Ureter (tissue), 1 donor: ENCODE data around the gene TEX14. TPM values are rescaled to one million over a fixed set of nuclear protein-coding genes. Genes with fewer than 3 reads are reported as not detected.
A peak's percentile ranks its signal among the peaks of the same experiment; 100 is the strongest.
"Not testable (repeated sequence)": the region's sequence is repeated elsewhere in the genome, so short reads cannot be mapped to it uniquely, and the experiment has no call there.

ENCODE experiments used
- DNase-seq: peaks from one replicate; pipeline ENCODE4 v3.0.0-alpha.2; 2020; ENCODE audit warnings: low spot score
- total RNA-seq: library from RNA; stranded (reverse); gene quantifications from one replicate; pipeline ENCODE4 v1.2.4, GENCODE V29; 2023
- donor health status: DM: yes; HTN: yes; CAD: no.

Gene TEX14
- total RNA-seq, 1 donor from 2014 or later, result 0.55 TPM

DNA sequence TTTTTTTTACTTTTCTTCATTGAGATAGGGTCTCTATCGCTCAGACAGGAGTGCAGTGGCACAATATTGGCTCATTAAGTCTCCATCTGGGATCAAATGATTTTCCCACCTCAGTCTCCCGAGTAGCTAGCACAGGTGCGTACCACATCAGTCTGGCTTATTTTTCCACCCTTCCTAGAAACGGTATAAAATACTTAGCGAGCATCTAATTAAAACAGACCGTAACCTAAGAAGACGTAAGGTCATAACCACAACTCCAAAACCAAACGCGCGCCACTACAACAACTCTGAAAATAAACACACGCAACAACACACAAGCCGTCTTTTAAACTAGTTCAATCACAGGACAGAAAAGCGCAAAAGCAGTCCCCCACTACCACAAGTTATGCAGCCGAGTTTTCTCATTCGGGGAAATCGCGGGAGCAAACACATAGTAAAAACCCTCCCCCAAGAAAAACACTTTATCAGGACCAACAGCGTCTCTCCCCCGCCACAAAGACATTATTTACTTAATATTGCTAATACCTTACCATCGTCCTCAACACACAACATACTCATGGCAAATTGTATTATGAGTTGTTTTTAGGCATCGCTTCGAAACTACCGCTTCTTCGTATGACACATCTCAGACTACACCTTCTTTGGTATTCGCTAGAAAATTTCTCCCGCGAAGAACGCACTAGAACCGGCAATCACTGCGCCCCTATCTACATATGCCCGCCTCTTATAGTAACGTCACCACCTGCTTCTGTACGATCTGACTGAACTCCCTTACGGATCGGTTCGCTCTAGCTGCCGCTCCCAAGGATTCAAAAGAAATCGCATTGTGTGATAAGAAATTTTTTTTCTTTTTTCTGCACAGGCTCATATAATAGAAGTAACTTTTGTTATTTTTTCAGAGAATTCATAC is 32.8 kb downstream of the TEX14 start:
- peak; percentile 79 for DNase-seq

DNA sequence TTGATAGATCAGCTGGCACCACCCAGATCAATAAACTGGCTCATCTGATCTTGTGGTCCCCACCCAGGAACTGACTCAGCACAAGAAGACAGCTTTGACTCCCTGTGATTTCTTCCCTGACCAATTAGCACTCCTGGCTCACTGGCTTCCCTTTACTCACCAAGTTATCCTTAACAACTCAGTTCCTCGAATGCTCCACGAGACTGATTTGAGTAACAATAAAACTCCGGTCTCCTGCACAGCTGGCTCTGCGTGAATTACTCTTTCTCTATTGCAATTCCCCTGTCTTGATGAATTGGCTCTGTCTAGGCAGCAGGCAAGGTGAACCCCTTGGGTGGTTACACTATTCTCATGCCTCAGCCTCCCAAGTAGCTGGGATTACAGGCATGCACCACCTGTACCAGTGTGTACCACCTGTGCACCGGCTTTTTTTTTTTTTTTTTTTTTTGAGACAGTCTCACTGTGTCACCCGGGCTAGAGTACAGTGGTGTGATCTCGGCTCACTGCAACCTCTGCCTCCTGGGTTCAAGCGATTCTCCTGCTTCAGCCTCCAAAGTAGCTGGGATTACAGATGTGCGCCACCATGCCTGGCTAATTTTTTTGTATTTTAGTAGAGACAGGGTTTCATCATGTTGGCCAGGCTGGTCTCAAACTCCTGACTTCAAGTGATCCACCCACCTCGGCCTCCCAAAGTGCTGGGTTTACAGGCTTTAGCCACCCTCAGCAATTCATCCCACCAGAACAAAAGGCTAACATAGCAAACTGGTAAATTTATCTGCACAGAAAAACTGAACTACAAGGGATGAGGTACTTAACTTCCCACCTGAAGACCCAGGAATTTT is 33.7 kb downstream of the TEX14 start:
- DNase-seq, result not testable (repeated sequence)

GRCh38 chr17:58648236-58648635 is 43.6 kb downstream of the TEX14 start:
- DNase-seq, result no peak

DNA sequence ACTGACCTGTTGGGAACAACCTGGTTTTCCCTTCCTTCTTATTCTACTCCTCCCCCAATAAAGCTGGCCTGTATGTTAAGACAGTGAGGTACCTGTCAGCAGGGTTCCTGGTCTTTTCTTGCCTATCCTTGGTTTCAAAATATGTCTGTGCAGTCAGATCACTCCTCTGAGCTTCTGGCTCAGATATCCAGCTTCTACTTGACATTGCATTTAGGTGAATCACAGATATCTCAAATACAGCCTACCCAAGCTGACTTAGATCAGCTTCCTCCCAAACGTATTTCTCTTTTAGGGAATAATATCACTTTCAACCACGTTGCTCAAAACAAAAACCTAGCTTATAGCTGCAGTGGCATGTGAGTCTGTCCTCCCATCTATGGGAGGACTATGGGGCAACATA is 48.7 kb downstream of the TEX14 start:
- DNase-seq, result no peak

DNA sequence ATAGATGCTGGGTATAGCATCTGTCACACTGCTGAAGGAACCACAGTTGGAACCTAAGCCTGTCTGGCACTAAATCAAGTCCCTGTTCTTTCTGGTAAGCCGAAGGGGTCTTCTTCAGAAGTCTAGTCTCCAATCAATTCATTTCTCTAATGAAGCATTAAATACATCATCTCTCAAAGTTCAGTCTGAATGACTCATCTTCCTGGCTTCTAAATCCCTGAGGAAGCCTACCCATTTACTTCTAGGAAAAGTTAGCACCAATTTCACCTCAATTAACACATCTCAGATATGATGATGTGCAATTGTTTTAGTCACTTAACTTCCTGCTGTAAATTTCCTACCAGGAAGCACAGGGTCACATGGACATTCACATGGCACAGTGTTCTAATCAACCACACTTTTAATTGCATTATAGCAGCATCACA is 49.9 kb downstream of the TEX14 start:
- no peak for DNase-seq

- no peak for DNase-seq
Observed at GRCh38 chr17:58640202-58640601, 51.6 kb downstream of the TEX14 start.

GRCh38 chr17:58639681-58640080 is 52.2 kb downstream of the TEX14 start:
- no peak for DNase-seq

DNA sequence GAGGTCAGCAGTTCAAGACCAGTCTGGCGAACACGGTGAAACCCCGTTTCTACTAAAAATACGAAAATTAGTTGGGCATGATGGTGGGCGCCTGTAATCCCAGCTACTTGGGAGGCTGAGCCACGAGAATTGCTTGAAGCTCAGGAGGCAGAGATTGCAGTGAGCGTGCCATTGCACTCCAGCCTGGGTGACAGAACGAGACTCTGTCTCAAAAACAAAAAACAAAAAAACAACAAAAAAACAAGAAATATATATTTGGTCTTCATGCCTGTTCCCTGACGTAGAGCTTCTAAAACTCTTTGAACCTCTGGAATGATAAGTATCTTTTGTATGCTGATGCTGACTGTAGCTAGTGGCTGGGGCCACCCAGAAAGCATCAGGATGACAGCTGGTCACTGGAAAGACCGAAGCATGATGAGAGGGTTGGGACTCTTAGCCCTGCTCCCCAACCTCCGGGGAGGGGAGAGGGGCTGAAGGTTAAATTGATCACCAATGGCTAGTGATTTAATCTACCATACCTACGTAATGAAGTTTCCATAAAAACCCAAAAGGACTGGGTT is 54.8 kb downstream of the TEX14 start:
- DNase-seq, result no peak

DNA sequence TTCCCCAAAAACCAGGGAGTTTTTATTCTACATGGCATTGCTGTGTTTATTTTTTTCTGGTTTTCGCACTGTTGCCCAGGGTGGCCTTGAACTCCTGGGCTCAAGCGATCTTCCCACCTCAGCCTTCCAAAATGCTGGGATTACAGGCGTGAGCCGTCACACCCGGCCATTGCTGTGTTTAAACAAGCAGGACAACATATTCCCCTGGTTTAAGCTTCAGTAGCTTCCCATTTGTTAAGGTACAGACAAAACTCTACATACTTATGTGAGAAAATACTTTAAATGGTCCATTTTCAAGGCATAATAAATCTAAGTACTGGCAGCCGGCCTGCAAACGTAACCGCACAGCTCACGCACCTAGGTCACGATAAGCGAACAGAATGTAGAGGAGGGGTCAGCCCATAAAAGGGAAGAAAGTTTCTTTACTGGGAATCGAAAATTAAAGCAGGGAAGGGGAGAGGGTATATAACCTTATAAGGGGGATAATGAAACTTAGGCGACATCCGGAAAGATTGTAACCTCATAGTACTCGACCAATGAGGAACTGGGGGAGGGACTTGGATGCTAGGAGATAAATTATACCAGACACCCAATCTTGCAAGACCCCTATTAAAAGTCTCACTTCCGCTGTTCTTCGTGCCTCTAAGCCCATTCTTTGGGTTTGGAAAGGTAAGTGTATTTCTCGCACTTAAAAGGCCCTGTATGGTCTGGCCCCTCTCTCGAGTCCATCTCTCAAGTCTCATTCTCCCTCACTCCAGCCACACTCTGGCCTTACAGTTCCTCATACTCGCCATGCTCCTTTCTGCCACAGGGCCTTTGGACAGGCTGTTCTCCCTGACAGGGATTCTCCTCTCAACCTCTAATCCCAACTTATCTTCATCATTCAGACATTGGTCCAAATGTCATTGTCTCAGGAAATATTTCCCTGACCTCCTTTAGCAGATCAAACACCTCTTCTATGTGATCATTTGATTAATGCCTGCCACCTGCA is 59.2 kb downstream of the TEX14 start:
- DNase-seq, result no peak

- DNase-seq, result peak; percentile 97
Observed at GRCh38 chr17:58631523-58632323, 60.1 kb downstream of the TEX14 start.

DNA sequence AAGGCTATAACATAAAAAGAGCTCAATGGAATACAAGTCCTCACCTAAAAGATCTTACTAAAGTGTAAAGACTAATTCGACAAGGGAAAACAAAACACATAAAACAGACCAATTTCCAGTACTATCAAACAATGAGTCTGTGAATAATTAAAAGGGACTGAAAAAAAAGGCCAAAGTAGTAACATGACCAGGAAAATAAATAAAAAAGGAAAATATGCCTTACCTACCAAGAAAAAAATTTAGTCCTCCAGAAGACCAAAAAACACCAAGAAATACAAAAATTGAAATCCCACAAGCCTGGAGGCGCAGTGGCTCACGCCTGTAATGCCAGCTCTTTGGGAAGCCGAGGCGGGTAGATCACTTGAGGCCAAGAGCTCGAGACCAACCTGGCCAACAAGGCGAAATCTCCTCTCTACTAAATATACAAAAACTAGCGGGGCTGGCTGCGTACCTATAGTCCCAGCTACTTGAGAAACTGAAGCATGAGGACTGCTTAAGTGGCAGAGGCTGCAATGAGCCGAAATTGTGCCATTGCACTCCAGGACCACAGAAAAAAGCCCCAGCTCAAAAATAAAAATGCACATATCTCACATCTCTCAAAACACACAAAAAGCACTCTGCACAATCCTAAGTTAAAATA is 60.8 kb downstream of the TEX14 start:
- DNase-seq, result no peak

- no peak for DNase-seq
Observed at GRCh38 chr17:58626905-58627304, 64.9 kb downstream of the TEX14 start.

- no peak for DNase-seq
Observed at GRCh38 chr17:58624751-58625150, 67.1 kb downstream of the TEX14 start.

DNA sequence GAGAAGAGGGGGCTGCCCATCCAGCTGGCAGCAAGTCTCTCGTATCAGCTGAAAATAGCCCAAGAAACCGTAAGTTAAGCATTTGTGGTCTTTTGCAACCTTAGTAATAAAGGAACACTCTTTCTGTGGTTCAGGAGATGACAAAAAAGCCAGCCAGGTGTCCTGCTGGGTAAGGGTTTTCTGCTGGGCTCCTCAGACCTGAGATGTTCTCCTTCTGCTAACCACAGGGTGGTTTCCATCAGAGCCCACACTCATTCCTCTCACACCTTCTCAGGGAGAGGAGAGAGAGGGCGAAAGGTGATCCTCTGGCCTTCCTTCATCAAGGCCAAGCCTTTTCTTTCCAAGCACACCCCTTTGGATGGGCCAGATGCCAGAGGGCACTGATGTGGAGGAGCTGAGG is 70.7 kb downstream of the TEX14 start:
- no peak for DNase-seq

- no peak for DNase-seq
Observed at GRCh38 chr17:58618336-58618735, 73.5 kb downstream of the TEX14 start.

- no peak for DNase-seq
Observed at GRCh38 chr17:58617563-58617962, 74.3 kb downstream of the TEX14 start.

DNA sequence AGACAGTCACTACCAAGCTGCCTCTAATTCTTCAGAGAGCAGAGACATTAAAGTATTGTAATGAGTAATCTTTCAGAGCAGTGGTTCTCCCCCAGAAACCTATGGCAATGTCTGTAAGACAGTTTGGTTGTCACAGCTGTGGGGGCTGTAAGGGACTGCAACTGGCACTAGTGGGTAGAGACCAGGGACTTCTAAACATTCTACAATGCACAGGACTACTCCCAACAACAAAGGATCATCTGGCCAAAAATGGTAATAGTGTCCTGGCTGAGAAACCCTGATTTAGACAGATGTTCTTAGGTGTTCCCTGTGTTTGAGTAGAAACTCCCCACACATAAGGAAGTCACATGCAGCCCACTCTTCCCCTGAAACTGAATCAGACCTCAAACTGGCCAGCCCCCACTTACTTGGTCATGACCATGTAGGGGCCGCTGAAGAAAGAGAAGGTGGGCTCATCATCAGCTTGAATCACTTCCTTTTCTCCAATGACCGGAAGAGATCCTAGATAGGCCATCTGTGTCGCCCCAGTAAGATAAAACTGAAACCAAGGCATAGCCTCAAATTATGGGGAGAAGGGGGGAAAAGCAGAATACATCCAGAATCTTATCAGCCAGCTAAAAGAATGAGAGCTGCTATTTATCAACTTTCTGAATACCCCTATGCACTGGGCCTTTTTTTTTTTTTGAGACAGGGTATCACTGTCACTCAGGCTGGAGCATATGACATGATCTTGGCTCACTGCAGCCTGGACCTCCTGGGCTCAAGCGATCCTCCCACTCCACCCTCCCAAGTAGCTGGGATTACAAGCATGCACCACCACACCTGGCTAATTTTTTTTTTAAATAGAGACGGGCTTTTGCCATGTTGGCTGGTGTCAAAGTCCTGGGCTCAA is 75.8 kb downstream of the TEX14 start:
- no peak for DNase-seq

DNA sequence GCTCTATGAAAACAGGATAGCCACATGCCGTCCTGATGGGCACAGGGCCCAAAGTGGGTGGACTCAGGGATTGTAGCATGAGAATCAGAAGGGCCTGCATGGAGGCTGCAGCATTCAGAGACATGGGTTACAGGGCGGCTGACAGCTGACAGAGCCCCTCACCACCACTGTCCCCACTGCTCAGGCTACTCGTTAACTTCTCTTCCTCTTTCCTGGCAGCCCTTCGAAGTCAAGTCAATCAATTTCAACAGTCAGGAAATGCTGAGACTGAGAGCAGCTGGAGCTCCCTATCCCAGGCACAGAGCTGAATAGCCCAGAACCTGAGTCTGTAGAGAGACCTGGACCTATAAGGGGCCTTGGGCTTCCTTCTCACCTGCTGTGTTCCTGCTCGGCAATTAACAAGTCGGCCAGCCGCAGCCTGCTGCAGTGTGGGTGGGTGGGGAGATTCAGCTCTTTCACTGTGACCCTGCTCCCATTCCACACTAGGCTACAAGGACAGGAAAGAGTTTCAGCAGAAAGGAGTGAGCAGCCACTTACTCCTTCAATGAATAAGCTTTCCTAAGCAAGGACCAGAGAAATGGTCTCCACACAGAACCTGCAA is 76.9 kb downstream of the TEX14 start:
- DNase-seq, result no peak
